WTC11 (cell line): Measurements from ENCODE around the gene PTCSC3.

Source experiments
- CTCF ChIP-seq: fragments of 200-600 bp; IDR thresholded peaks from 2 replicates; pipeline ENCODE4 v1.8.0; 2022; ENCODE audit warnings: antibody characterized with exemption
- ELF4 ChIP-seq: sonication (generic); formaldehyde crosslinking; IDR thresholded peaks from 2 replicates; pipeline ENCODE4 v1.8.1; 2022; ENCODE audit warnings: low read depth, mild to moderate bottlenecking, moderate library complexity, missing genetic modification reagents
- ESRRA ChIP-seq: sonication (generic); formaldehyde crosslinking; IDR thresholded peaks from 2 replicates; pipeline ENCODE4 v1.8.1; 2022; ENCODE audit warnings: mild to moderate bottlenecking, missing genetic modification reagents, borderline replicate concordance
- ETV6 ChIP-seq: sonication (generic); formaldehyde crosslinking; IDR thresholded peaks from 2 replicates; pipeline ENCODE4 v1.8.1; 2022; ENCODE audit warnings: mild to moderate bottlenecking, missing genetic modification reagents
- FOXP4 ChIP-seq: sonication (generic); formaldehyde crosslinking; IDR thresholded peaks from 2 replicates; pipeline ENCODE4 v1.8.0; 2022; ENCODE audit warnings: mild to moderate bottlenecking, missing genetic modification reagents
- KAT7 ChIP-seq: sonication (generic); formaldehyde crosslinking; IDR thresholded peaks from 2 replicates; pipeline ENCODE4 v1.8.1; 2023; ENCODE audit warnings: missing genetic modification reagents, mild to moderate bottlenecking, borderline replicate concordance
- NFYB ChIP-seq: sonication (generic); formaldehyde crosslinking; conservative IDR thresholded peaks from 2 replicates; pipeline ENCODE4 v1.8.0; 2022; ENCODE audit warnings: low read depth, missing genetic modification reagents
- RORB ChIP-seq: fragments of 250-450 bp; sonication (Bioruptor Pico); IDR thresholded peaks from 2 replicates; pipeline ENCODE4 v1.9.0; 2021; ENCODE audit warnings: mild to moderate bottlenecking
- SP1 ChIP-seq: sonication (generic); formaldehyde crosslinking; conservative IDR thresholded peaks from 2 replicates; pipeline ENCODE4 v1.8.1; 2022; ENCODE audit warnings: missing genetic modification reagents
- TEAD4 ChIP-seq: sonication (generic); formaldehyde crosslinking; IDR thresholded peaks from 2 replicates; pipeline ENCODE4 v1.8.0; 2022; ENCODE audit warnings: mild to moderate bottlenecking, missing genetic modification reagents
- ZNF512 ChIP-seq: sonication (generic); formaldehyde crosslinking; IDR thresholded peaks from 2 replicates; pipeline ENCODE4 v1.8.1; 2022; ENCODE audit warnings: missing genetic modification reagents, borderline replicate concordance

GRCh38 chr14:36171607-36172006, 4.9 kb downstream of the PTCSC3 start:
- TF ChIP-seq ETV6 (CRISPR knock-in tag) (no peak), NFYB (CRISPR knock-in tag) (no peak), KAT7 (CRISPR knock-in tag) (no peak), CTCF (no peak), SP1 (CRISPR knock-in tag) (no peak), ESRRA (CRISPR knock-in tag) (no peak), ZNF512 (no peak), RORB (CRISPR knock-in tag) (no peak), FOXP4 (CRISPR knock-in tag) (no peak), TEAD4 (CRISPR knock-in tag) (no peak), ELF4 (CRISPR knock-in tag) (no peak)
